ENCODE results near the gene PRSS2.

DNA sequence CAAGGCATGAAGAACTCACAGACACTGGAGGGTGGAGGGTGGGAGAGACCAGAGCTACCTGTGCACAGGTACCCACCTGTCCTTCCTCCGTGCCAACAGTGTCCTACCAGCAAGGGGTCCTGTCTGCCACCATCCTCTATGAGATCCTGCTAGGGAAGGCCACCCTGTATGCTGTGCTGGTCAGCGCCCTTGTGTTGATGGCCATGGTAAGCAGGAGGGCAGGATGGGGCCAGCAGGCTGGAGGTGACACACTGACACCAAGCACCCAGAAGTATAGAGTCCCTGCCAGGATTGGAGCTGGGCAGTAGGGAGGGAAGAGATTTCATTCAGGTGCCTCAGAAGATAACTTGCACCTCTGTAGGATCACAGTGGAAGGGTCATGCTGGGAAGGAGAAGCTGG is 21.8 kb downstream of the PRSS2 start:
- TF ChIP-seq, protein P1, sequence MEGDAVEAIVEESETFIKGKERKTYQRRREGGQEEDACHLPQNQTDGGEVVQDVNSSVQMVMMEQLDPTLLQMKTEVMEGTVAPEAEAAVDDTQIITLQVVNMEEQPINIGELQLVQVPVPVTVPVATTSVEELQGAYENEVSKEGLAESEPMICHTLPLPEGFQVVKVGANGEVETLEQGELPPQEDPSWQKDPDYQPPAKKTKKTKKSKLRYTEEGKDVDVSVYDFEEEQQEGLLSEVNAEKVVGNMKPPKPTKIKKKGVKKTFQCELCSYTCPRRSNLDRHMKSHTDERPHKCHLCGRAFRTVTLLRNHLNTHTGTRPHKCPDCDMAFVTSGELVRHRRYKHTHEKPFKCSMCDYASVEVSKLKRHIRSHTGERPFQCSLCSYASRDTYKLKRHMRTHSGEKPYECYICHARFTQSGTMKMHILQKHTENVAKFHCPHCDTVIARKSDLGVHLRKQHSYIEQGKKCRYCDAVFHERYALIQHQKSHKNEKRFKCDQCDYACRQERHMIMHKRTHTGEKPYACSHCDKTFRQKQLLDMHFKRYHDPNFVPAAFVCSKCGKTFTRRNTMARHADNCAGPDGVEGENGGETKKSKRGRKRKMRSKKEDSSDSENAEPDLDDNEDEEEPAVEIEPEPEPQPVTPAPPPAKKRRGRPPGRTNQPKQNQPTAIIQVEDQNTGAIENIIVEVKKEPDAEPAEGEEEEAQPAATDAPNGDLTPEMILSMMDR (IDR thresholded peaks at IDR 0.05; ENCODE audit: extremely low read depth in 1 of 2, insufficient read depth in 1 of 2, low read depth in 1 of 2, low read length in 2 of 2) = no peak
- TF ChIP-seq POLR2AphosphoS5 (IDR thresholded peaks at IDR 0.05; ENCODE audit: insufficient read depth, low read depth, low read length) (no peak), POLR2A (IDR thresholded peaks at IDR 0.05; ENCODE audit: low read depth, low read length) (no peak), GATA2 (IDR thresholded peaks at IDR 0.05; ENCODE audit: insufficient read depth, insufficient read length, low read depth, low read length) (no peak), FOS (IDR thresholded peaks at IDR 0.05; ENCODE audit: borderline replicate concordance, insufficient read depth, low read length) (no peak), EZH2 (IDR thresholded peaks at IDR 0.05; ENCODE audit: borderline replicate concordance, low read depth, low read length, severe bottlenecking) (no peak), MYC (IDR thresholded peaks at IDR 0.05; ENCODE audit: low read depth, low read length) (no peak)
